Measurements from ENCODE around the gene DDX20.

DNA sequence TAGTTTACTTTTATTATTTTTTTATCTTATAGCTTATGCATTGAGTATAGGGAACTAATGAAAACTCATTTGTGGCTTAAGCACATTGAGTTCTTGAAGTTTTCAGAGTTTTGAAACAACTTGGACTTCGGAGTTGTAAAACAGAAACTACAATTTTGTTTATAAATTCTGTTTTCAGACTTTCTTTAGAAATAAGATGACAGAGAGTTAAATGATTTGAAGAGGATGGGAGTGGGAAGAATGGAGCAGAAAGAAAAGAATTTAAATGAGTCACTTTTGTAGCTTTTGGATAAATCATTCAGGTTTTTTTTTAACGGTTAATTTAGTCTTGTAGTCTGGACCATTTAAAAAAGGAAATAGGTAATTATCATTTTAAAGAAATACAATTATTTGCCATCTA is 48.8 kb upstream of the DDX20 start:
- TF ChIP-seq, protein P1, sequence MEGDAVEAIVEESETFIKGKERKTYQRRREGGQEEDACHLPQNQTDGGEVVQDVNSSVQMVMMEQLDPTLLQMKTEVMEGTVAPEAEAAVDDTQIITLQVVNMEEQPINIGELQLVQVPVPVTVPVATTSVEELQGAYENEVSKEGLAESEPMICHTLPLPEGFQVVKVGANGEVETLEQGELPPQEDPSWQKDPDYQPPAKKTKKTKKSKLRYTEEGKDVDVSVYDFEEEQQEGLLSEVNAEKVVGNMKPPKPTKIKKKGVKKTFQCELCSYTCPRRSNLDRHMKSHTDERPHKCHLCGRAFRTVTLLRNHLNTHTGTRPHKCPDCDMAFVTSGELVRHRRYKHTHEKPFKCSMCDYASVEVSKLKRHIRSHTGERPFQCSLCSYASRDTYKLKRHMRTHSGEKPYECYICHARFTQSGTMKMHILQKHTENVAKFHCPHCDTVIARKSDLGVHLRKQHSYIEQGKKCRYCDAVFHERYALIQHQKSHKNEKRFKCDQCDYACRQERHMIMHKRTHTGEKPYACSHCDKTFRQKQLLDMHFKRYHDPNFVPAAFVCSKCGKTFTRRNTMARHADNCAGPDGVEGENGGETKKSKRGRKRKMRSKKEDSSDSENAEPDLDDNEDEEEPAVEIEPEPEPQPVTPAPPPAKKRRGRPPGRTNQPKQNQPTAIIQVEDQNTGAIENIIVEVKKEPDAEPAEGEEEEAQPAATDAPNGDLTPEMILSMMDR (conservative IDR thresholded peaks at IDR 0.05), result no peak
- TF ChIP-seq EZH2 (IDR thresholded peaks at IDR 0.05; ENCODE audit: low read depth), result no peak

Measured in PC-9 (cell line).